Body of pancreas (tissue), 4 donors: ENCODE data around the gene ICE2.

Source experiments
- POLR2A ChIP-seq, 3 donors: fragments of 450-650 bp; IDR thresholded peaks; one replicate each; pipeline ENCODE4 v1.6.1; 2016; ENCODE audit warnings: antibody characterized with exemption in 3 of 3, mild to moderate bottlenecking in 2 of 3
- TF ChIP-seq, protein P1 (sequence below), 7 experiments: fragments of 450-650 bp in 4 of 7; fragments of 200-600 bp in 3 of 7; sonication (generic) in 3 of 7; IDR thresholded peaks; one replicate each; pipeline ENCODE4 v1.5.1; 2016 to 2019; ENCODE audit warnings: antibody characterized with exemption in 7 of 7

DNA sequence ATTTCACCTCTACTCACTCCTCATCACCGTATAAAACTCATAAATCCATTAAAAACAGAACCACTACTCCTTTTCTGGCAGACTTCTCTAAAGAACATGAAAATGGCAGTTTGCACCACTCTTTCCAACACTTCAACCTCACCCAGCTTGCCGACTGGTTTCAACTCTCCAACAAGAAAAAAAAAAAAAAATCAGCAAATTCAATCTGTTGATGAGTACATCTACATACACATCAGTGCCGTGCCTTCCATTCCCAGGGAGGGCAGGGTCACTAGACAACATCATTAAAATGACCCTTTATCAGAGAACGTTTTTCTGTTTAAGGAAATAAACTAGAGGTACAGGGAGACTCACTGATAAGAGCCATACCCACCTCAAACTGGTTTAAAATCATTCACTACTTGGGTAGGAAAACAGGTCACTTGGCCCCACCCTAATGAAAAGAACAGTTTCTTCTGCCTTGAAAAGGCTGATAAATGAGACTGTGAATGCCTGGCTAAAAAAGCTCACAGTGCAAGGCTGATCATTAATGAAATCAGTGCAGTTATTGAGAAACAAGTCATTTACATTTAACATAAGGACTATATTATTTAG is 87.1 kb downstream of the ICE2 start:
- TF ChIP-seq, protein P1, sequence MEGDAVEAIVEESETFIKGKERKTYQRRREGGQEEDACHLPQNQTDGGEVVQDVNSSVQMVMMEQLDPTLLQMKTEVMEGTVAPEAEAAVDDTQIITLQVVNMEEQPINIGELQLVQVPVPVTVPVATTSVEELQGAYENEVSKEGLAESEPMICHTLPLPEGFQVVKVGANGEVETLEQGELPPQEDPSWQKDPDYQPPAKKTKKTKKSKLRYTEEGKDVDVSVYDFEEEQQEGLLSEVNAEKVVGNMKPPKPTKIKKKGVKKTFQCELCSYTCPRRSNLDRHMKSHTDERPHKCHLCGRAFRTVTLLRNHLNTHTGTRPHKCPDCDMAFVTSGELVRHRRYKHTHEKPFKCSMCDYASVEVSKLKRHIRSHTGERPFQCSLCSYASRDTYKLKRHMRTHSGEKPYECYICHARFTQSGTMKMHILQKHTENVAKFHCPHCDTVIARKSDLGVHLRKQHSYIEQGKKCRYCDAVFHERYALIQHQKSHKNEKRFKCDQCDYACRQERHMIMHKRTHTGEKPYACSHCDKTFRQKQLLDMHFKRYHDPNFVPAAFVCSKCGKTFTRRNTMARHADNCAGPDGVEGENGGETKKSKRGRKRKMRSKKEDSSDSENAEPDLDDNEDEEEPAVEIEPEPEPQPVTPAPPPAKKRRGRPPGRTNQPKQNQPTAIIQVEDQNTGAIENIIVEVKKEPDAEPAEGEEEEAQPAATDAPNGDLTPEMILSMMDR (IDR thresholded peaks at IDR 0.05), result no peak
- TF ChIP-seq POLR2A (IDR thresholded peaks at IDR 0.05), result no peak
